Neural progenitor cell (in vitro differentiated cells): Measurements from ENCODE around the gene APBB2. TPM values are rescaled to one million over a fixed set of nuclear protein-coding genes. Genes with fewer than 3 reads are reported as not detected.

Experiments
- DNase-seq: peaks from one replicate; pipeline ENCODE4 v3.0.0-alpha.2; 2016; ENCODE audit warnings: low spot score
- H2AFZ ChIP-seq: fragments of 200-600 bp; sonication (generic); replicated peaks from 2 replicates; pipeline ENCODE4 v1.6.1; 2016; ENCODE audit warnings: antibody characterized with exemption
- H3F3A ChIP-seq: fragments of 200-600 bp; sonication (generic); 2 replicates; pipeline ENCODE4 v1.6.1; 2016; ENCODE audit warnings: antibody characterized with exemption, low read depth
- H3K27ac ChIP-seq: fragments of 200-600 bp; sonication (generic); 2 replicates; pipeline ENCODE4 v1.5.1; 2016; ENCODE audit warnings: mild to moderate bottlenecking
- H3K27me3 ChIP-seq: fragments of 200-600 bp; sonication (generic); 2 replicates; pipeline ENCODE4 v1.6.1; 2016; ENCODE audit warnings: mild to moderate bottlenecking, moderate library complexity
- H3K36me3 ChIP-seq: fragments of 200-600 bp; sonication (generic); 2 replicates; pipeline ENCODE4 v1.5.1; 2016
- H3K4me1 ChIP-seq: fragments of 200-600 bp; sonication (generic); 2 replicates; pipeline ENCODE4 v1.6.1; 2016; ENCODE audit warnings: mixed run types
- H3K4me2 ChIP-seq: fragments of 200-600 bp; sonication (generic); 2 replicates; pipeline ENCODE4 v1.6.1; 2016
- H3K4me3 ChIP-seq: fragments of 200-600 bp; sonication (generic); 2 replicates; pipeline ENCODE4 v1.5.1; 2016
- H3K79me2 ChIP-seq: fragments of 200-600 bp; sonication (generic); 2 replicates; pipeline ENCODE4 v1.6.1; 2016; ENCODE audit warnings: low read depth
- H3K9ac ChIP-seq: fragments of 200-600 bp; sonication (generic); 2 replicates; pipeline ENCODE4 v1.6.1; 2016
- H3K9me3 ChIP-seq: fragments of 200-600 bp; sonication (generic); 2 replicates; pipeline ENCODE4 v1.5.1; 2016; ENCODE audit warnings: low read depth
- H4K20me1 ChIP-seq: fragments of 200-600 bp; sonication (generic); 2 replicates; pipeline ENCODE4 v1.6.1; 2016; ENCODE audit warnings: low read depth
- H3K27ac Mint-ChIP-seq: 3 replicates; pipeline ENCODE4 v1.8.0; 2021; ENCODE audit warnings: mixed read lengths
- H3K27me3 Mint-ChIP-seq: 2 replicates; pipeline ENCODE4 v1.8.0; 2022; ENCODE audit warnings: low read depth, mild to moderate bottlenecking, inconsistent platforms, moderate library complexity, mixed read lengths; ENCODE audit not compliant: insufficient read depth
- H3K36me3 Mint-ChIP-seq: 3 replicates; pipeline ENCODE4 v1.8.0; 2021; ENCODE audit warnings: mixed read lengths
- H3K4me1 Mint-ChIP-seq: 3 replicates; pipeline ENCODE4 v1.8.0; 2021; ENCODE audit warnings: mixed read lengths
- H3K4me3 Mint-ChIP-seq: 3 replicates; pipeline ENCODE4 v1.8.0; 2021; ENCODE audit warnings: mild to moderate bottlenecking, moderate library complexity, mixed read lengths
- H3K9me3 Mint-ChIP-seq: 3 replicates; pipeline ENCODE4 v1.8.0; 2020; ENCODE audit warnings: mixed read lengths
- CTCF ChIP-seq: fragments of 200-600 bp; sonication (generic); IDR thresholded peaks from 2 replicates; pipeline ENCODE4 v1.5.1; 2017; ENCODE audit warnings: antibody characterized with exemption, mild to moderate bottlenecking
- EZH2 ChIP-seq: fragments of 200-600 bp; sonication (generic); IDR thresholded peaks from 2 replicates; pipeline ENCODE4 v1.6.1; 2017; ENCODE audit warnings: antibody characterized with exemption, mild to moderate bottlenecking, moderate library complexity
- EZH2phosphoT487 ChIP-seq: fragments of 200-600 bp; sonication (generic); IDR thresholded peaks from 2 replicates; pipeline ENCODE4 v1.6.1; 2017; ENCODE audit warnings: antibody characterized with exemption
- total RNA-seq: library from RNA; depleted of rRNA; stranded (reverse); fragments of >200 nt; gene quantifications from 2 replicates; pipeline ENCODE4 v1.2.3, GENCODE V29; 2015; ENCODE audit warnings: low replicate concordance

APBB2 gene
- total RNA-seq, 1 donor from 2014 or later, result 83.2 TPM

- Histone ChIP-seq H3K9me3 (no peaks in the 10 kb centered on the region), H2AFZ (no peak overlapping the region), H3K27me3 (no peaks in the 10 kb centered on the region), H4K20me1 (no peaks in the 10 kb centered on the region), H3K4me3 (no peak overlapping the region), H3F3A (peaks cover 3% of the 10 kb centered on the region), H3K36me3 (no peaks in the 10 kb centered on the region), H3K27ac (no peak overlapping the region), H3K9ac (no peak overlapping the region), H3K4me1 (peaks cover 16% of the 10 kb centered on the region), H3K79me2 (no peaks in the 10 kb centered on the region), H3K4me2 (no peak overlapping the region)
- H3K4me3 Mint-ChIP-seq, result no peak overlapping the region
- TF ChIP-seq CTCF (no peak), EZH2phosphoT487 (no peak), EZH2 (no peak)
- DNase-seq, result no peak
- H3K27ac Mint-ChIP-seq, result no peak overlapping the region
- no peaks in the 10 kb centered on the region for H3K27me3 Mint-ChIP-seq
- H3K9me3 Mint-ChIP-seq, result no peaks in the 10 kb centered on the region
- H3K4me1 Mint-ChIP-seq, result no peaks in the 10 kb centered on the region
- H3K36me3 Mint-ChIP-seq, result no peaks in the 10 kb centered on the region
These were observed 92.4 kb downstream of the APBB2 start for GRCh38 chr4:41121906-41122305.

GRCh38 chr4:41120297-41121217, 93.8 kb downstream of the APBB2 start:
- H3K9ac ChIP-seq, result no peak overlapping the region
- no peak overlapping the region for H3K4me2 ChIP-seq
- Mint-ChIP-seq H3K36me3 (no peaks in the 10 kb centered on the region), H3K4me1 (no peaks in the 10 kb centered on the region), H3K4me3 (no peak overlapping the region), H3K27ac (no peak overlapping the region), H3K27me3 (no peaks in the 10 kb centered on the region), H3K9me3 (peaks cover 3% of the 10 kb centered on the region)
- no peaks in the 10 kb centered on the region for H3K27me3 ChIP-seq
- no peaks in the 10 kb centered on the region for H3K79me2 ChIP-seq
- DNase-seq, result no peak
- H3K36me3 ChIP-seq, result no peaks in the 10 kb centered on the region
- H4K20me1 ChIP-seq, result no peaks in the 10 kb centered on the region
- H2AFZ ChIP-seq, result no peak overlapping the region
- H3K27ac ChIP-seq, result no peak overlapping the region
- H3K4me3 ChIP-seq, result no peak overlapping the region
- H3K4me1 ChIP-seq, result peaks cover 13% of the 10 kb centered on the region
- H3K9me3 ChIP-seq, result no peaks in the 10 kb centered on the region
- peaks cover 3% of the 10 kb centered on the region for H3F3A ChIP-seq
- TF ChIP-seq EZH2phosphoT487, result no peak
- TF ChIP-seq EZH2, result no peak
- TF ChIP-seq CTCF, result no peak

- no peak overlapping the region for H3K4me3 Mint-ChIP-seq
- no peak overlapping the region for H3K4me2 ChIP-seq
- H3F3A ChIP-seq, result peaks cover 3% of the 10 kb centered on the region
- H3K4me1 Mint-ChIP-seq, result no peaks in the 10 kb centered on the region
- H3K27ac ChIP-seq, result no peak overlapping the region
- H4K20me1 ChIP-seq, result no peaks in the 10 kb centered on the region
- H3K79me2 ChIP-seq, result no peaks in the 10 kb centered on the region
- TF ChIP-seq EZH2, result no peak
- TF ChIP-seq CTCF, result no peak
- no peak overlapping the region for H2AFZ ChIP-seq
- no peak overlapping the region for H3K9ac ChIP-seq
- no peak overlapping the region for H3K4me3 ChIP-seq
- H3K9me3 ChIP-seq, result no peaks in the 10 kb centered on the region
- peaks cover 7% of the 10 kb centered on the region for H3K4me1 ChIP-seq
- H3K36me3 Mint-ChIP-seq, result no peaks in the 10 kb centered on the region
- H3K9me3 Mint-ChIP-seq, result peaks cover 9% of the 10 kb centered on the region
- H3K27me3 ChIP-seq, result no peaks in the 10 kb centered on the region
- H3K36me3 ChIP-seq, result no peaks in the 10 kb centered on the region
- no peak overlapping the region for H3K27ac Mint-ChIP-seq
- no peaks in the 10 kb centered on the region for H3K27me3 Mint-ChIP-seq
- DNase-seq, result no peak
These were observed 94.5 kb downstream of the APBB2 start for GRCh38 chr4:41119867-41120295.
